HCT116 (cell line): Measurements from ENCODE around the gene TNRC6B.

ENCODE experiments used
- ATF3 ChIP-seq: IDR thresholded peaks from 2 replicates; pipeline ENCODE4 v1.6.1; 2012
- CTCF ChIP-seq, 3 experiments: fragments of 200-600 bp in 1 of 3; sonication (generic) in 1 of 3; IDR thresholded peaks in 2 of 3; conservative IDR thresholded peaks in 1 of 3; 2 replicates each; pipeline ENCODE4 v1.5.1; 2012 to 2017; ENCODE audit warnings: low read depth in 2 of 3, low read length in 2 of 3, antibody characterized with exemption in 1 of 3, borderline replicate concordance in 1 of 3, control low read depth in 1 of 3, mild to moderate bottlenecking in 1 of 3, mixed read lengths in 1 of 3, mixed run types in 1 of 3, moderate library complexity in 1 of 3; ENCODE audit not compliant: insufficient read depth in 1 of 3
- EZH2 ChIP-seq: fragments of 200-600 bp; sonication (generic); IDR thresholded peaks from 2 replicates; pipeline ENCODE4 v1.6.1; 2017; ENCODE audit warnings: antibody characterized with exemption, mixed run types
- POLR2A ChIP-seq: IDR thresholded peaks from 2 replicates; pipeline ENCODE4 v1.7.0; 2011; ENCODE audit warnings: borderline replicate concordance; ENCODE audit not compliant: insufficient read depth, insufficient read length; ENCODE audit errors: extremely low read depth
- RAD21 ChIP-seq: IDR thresholded peaks from 2 replicates; pipeline ENCODE4 v1.6.1; 2012; ENCODE audit warnings: low read depth, mild to moderate bottlenecking
- REST ChIP-seq: IDR thresholded peaks from 2 replicates; pipeline ENCODE4 v1.6.1; 2012; ENCODE audit warnings: low read depth
- SP1 ChIP-seq: IDR thresholded peaks from 2 replicates; pipeline ENCODE4 v1.6.1; 2012; ENCODE audit warnings: low read depth
- TCF7L2 ChIP-seq: IDR thresholded peaks from 2 replicates; pipeline ENCODE4 v1.7.0; 2011; ENCODE audit warnings: borderline replicate concordance, inconsistent platforms; ENCODE audit not compliant: insufficient read depth, insufficient read length; ENCODE audit errors: extremely low read depth
- YY1 ChIP-seq: IDR thresholded peaks from 2 replicates; pipeline ENCODE4 v1.6.1; 2011; ENCODE audit warnings: low read length, low read depth, moderate library complexity, mild to moderate bottlenecking; ENCODE audit not compliant: insufficient replicate concordance; ENCODE audit errors: extremely low read depth
- ZFX ChIP-seq: fragments of 450-650 bp; IDR thresholded peaks from 2 replicates; pipeline ENCODE4 v1.6.1; 2017

- no peak for TF ChIP-seq CTCF (IDR thresholded peaks at IDR 0.05 in 2 of 3, conservative IDR thresholded peaks at IDR 0.05 in 1 of 3; ENCODE audit: borderline replicate concordance in 1 of 3, insufficient read depth in 1 of 3, low read depth in 2 of 3, low read length in 2 of 3)
- TF ChIP-seq RAD21: peak; percentile 36; the same call in 1 of the 2 replicates
- TF ChIP-seq YY1: no peak
- TF ChIP-seq SP1: peak; percentile 80
- no peak for TF ChIP-seq ZFX
- TF ChIP-seq POLR2A: no peak
- no peak for TF ChIP-seq ATF3
- no peak for TF ChIP-seq EZH2
- TF ChIP-seq REST: no peak
- TF ChIP-seq TCF7L2: no peak
Measured at GRCh38 chr22:40258501-40258915, 80.8 kb downstream of the TNRC6B start.
